EL (cell line): Measurements from ENCODE around the gene BICC1.
A peak's percentile ranks its signal among the peaks of the same experiment; 100 is the strongest.

ENCODE experiments used
- DNase-seq: peaks from one replicate; pipeline ENCODE4 v3.0.0-alpha.2; 2016

The BICC1 gene

DNA sequence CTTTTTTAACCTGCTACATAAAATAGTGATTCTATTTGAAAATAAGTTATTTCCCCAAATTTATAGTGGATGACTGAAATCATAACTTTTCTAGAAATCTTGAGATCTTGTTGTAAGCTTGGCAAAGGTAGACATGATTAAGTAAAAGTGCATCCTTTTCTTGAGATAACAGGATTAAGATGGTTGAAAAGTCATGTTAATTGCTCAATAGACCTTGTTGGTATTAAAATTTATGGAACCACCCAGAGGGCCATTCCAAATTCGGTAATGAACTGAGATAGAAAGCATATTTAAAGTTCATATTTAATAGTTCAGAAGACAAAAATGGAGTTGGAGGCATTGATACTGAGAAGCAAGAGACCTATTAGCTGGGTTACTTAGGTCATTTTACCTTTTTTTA is 139.1 kb downstream of the BICC1 start:
- no peak for DNase-seq

DNA sequence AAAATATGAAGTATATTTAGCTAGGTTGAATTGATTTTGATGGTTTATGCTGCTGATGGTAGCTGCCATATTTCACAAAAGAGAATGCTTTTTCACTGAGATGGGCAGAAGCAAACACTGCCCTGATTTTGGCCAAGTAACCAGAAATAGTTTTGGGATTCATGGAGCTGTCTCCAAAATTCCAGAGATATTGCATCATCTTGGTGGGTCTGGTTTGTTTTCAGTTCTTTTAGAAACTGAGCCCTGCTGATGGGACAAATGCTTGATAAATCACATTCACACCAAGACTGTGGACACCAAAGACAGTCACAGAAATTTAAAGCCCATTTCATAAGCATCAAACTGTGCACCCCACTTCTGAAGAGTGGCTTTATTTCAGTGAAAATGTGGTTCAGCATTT is 140.5 kb downstream of the BICC1 start:
- peak; percentile 80 for DNase-seq

DNA sequence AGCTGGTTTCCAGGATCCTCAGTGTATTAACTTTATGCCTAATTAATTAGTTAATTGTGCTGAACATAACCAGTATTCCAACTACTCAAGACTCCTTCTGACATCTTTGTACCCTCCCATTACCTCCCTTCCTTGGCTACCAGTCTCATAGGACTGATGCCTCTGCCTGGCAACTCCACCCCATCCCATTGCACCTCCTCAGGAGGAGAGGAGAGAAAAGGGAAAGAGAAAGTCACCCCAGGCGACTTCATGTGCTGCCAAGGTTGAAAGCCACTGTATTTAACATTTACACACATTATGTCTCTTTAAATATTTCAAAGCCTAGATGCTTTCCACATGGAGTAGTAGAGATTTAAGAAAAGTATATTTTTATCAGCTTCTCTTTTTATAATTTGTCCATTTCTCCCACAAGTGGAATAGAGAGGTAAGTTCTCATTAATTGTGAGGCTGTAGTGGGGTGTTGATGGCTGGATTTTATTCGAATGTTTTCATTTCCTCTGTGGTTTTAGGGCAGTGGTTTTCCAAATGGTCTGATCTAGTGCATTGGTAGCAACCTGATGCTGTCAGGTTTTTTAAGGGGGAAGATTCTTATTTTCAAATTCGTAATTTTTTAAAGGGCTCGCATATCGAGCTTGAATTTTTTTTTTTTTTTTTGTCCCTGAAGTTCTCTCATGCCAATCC is 148.0 kb downstream of the BICC1 start:
- peak; percentile 53 for DNase-seq

DNA sequence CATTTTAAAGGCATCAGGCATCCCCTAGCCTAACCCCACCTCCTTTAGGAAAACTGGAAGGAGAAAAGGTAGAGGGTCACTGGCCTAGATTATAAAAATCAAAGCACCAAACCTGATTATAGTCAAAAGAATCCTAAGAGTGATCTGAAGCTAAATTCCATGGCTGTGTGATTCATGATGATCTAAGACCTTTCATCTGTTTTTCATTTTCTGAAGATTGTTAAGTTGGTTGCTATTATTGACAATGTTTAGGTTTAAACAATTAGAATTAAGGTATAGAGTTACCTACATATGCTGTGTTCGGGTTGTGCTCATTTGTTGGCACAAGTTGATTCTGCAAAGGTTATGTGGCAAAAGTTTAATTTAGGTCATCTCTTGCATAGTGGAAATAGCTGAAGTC is 148.7 kb downstream of the BICC1 start:
- DNase-seq, result peak; percentile 76

DNA sequence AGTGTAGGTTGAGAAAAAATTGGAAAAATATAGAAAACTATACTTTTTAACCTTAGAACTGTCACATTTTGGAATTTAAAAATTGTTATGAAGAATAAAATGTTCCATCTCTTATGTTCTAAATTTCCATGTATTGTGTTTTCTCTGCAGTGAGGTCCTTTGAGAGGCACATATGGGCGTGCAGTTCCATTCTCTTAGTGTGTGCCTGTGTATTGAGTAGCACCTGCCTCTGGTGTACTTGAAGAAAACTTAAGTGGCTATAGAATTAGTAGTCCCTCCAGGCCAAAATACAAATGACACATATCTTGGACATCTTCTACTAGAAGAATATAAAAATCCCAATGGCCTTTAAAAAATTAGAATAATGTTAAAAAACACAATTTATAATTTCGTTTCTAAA is 149.2 kb downstream of the BICC1 start:
- no peak for DNase-seq

DNA sequence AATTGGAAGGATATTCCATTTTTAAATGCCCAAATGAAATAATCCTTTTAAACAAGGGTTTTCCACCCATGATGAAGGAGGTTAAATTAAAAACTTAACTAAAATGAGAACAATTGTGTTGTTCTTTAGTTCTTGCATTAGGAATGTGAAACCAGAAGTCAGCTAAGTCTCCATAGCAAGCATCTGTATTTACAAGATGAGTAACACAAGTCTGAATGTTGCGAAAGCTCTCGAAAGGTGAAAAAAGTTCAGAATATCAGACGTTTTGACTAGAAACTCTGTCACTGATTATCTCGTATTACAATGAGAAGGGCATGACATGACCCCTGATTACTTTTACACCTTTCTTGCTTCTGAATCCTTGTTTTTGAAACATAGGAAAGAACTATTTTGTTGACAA is 149.6 kb downstream of the BICC1 start:
- peak; percentile 85 for DNase-seq

DNA sequence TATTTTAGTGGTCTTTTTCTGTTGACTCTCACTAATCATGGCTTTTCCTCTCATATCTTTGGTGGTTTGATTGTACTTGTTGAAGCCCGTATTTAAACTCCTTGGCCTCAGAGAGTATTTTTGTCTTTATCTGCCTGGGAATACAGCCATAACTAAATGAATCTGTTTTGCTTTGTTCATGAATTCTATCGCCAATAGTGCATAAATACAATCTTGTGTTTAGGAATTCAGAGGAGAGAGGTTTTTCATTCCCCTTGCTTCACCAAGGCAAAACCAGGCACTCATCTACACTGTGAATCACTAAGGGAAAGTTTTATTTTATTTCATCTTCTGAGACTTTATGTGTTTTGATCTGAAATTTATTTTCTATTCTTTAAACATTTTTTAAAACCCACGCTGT is 152.7 kb downstream of the BICC1 start:
- no peak for DNase-seq

DNA sequence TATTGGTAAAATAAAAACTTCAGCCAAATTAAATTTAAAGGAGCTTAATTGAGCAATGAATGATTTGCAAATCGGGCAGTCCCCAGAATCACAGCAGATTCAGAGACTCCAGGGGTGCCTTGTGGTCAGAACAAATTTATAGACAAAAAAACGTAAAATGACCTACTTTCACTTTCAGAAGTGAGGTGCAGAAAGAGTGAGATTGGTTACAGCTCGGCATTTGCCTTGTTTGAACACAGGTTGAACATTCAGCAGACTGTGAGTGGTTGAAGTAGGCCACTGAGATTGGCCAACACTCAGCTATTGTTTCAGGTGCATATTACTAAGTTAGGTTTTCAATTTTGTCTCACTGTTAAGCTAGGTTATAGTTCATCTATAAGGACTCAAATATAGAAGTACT is 153.4 kb downstream of the BICC1 start:
- no peak for DNase-seq

DNA sequence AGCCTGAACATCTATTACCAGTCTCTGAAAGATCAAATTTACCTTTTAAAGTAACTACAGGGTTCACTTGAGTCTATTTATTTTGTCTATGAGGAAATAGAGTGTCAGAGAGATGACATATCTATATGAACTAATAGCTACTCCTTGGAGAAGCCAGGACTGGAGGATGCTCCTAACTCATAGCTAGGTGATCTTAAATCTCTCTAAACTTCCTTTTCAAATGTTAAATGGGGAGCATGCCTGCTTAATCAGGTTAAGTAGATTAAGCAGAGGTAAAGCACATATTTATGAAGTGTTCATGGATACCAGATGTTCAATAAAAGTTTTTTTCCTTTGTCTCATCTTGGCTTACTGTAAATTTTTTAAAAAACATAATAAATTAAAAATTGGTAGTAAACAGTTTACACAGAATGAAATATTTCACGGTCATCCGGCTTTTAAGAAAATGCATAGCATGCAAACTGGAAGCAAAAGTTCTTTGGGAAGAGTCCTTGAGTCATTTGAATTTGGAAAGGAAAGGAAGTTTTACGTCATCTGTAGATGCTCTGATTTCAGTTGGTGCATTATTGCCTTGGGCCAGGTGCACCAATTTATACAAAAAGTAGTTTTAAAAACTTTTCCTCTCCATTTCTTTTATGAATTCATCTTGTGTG is 155.1 kb downstream of the BICC1 start:
- no peak for DNase-seq

DNA sequence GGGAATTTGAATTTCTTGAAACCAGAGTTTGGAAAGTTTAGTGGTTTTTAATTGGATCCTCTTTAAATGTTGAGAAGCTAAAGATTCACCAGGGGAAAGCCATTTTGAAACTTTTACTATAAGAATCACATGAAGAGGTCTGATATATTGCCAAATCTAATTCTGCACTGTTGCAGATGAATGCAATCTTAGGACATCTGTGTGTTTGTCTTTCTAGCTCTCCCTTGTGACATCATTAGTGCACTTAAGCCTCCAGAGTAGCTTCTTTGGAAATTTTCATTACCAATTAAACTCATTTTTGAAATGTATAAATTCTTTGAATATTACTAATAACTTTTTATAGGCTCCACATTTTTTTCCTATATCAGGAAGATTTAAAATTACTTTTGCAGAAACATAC is 160.2 kb downstream of the BICC1 start:
- DNase-seq, result peak; percentile 56

DNA sequence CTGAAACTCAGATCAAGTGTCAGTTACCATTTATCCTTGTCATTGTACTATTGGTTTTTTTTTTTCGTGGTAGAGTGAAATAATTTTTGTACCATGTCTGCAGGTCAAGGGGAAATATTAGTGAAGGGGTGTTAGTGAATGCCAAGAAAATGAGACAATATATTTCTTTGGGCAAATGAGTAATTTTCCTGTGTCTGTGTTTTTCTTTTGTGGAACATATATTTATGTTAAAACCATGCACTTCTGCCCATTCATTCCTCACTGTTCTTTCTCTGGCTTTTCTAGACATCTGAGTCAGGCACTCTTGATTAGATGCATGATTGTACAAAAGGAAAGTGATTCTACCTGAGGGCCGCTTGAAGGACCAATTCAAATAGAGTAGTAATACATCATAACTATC is 161.6 kb downstream of the BICC1 start:
- peak; percentile 32 for DNase-seq

DNA sequence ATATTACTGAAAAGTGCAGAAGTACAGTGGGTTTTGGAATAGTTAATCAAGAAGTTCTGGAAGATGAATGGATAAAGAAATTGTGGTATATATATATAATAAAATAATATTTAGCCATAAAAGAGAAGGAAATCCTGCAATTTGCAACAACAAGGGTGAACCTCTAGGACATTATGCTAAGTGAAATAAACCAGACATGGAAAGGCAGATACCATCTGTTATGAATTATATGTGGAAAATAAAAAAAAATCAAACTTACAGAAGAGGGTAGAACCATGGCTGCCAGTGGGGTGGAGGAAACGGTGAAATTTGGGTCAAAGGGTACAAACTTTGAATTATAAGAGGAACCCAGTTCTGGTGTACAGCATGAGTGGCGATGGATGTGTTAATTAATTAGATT is 162.6 kb downstream of the BICC1 start:
- DNase-seq, result no peak

DNA sequence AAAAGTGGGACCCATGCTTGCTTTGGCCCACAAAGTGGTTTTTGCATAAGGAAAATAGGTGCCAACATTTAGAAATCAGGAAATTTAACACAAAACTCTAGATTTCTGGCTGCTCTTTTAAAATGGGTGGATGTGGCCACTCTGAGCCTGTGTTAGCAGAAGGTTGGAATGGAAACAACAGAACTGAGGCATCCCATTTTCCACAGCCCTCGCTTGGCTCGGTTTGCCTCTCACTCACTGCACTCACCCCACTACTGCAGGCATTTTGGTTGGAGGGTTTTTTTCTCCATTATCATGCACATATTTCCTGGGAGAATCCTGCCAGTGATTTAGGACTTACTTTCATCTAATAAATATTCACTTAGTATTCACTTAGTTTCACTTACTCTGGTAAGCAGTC is 178.9 kb downstream of the BICC1 start:
- no peak for DNase-seq

DNA sequence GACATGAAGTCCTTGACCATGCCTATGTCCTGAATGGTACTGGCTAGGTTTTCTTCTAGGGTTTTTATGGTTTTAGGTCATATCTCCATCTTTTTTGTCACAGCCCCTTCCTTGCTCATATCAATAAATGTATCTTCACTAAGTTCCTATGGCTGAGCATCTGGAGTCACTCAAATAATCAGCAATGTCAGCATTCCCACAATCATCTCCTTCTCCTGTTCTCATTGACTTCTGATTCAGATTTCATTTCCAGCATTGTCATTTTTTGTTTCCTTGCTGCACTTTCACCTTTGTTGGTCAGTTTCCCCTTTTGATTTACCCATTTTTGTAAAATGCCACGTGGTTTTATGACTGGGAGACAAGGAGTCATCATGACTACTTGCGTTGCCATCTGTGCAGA is 181.2 kb downstream of the BICC1 start:
- no peak for DNase-seq

DNA sequence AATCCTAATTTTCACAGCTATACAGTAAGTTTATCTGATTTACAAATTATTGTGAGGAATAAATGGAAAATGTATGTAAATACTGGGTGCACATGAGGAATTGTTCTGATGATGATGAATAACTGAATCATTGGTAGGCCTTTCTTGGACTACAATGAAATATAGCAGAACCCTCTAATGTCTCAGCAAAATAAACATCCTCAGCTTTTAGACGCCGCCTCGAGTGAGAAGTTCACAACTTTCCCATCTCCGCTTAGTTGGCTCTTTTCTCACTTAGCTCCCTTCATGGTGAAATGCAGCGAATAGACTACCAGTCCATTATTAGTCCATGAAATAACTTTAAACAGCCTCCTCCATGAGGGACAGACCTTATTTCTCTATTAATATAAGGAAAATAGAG is 182.3 kb downstream of the BICC1 start:
- no peak for DNase-seq

DNA sequence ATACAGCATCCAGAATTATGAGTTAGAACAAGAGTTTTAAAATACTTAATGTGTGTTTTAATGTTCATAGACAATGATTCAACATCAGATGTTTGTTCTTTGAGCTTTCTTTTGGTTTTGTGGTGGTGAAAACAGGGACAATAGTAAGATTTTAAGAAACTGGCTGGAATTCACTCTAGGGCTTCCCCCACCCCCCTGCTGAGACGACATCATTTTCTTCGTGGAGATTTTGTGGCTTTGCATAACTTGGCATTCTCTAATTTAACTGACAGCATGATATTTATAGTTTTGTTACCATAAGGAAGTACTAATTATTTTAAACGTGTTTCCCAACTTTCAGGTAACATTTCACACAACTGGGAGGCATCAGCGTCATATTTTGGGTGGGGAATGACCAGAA is 184.1 kb downstream of the BICC1 start:
- peak; percentile 44 for DNase-seq

DNA sequence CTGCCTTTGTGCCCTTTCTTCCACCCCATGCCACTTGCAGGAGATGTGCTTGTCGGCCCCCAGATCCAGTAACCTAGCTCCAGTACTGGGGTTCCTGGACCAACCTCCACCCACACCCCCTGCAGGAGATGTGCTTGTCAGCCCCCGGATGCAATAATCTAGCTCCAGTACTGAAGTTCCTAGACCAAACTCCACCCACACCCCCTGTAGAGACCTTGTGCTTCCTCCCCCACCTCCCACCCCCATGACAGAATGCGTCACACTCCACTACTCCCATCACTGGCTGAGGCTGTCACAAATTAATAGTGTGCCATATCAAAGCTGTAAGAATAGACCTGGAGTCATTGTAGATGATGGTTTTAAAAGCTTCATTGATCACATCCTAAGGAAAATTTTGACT is 185.0 kb downstream of the BICC1 start:
- DNase-seq, result no peak

DNA sequence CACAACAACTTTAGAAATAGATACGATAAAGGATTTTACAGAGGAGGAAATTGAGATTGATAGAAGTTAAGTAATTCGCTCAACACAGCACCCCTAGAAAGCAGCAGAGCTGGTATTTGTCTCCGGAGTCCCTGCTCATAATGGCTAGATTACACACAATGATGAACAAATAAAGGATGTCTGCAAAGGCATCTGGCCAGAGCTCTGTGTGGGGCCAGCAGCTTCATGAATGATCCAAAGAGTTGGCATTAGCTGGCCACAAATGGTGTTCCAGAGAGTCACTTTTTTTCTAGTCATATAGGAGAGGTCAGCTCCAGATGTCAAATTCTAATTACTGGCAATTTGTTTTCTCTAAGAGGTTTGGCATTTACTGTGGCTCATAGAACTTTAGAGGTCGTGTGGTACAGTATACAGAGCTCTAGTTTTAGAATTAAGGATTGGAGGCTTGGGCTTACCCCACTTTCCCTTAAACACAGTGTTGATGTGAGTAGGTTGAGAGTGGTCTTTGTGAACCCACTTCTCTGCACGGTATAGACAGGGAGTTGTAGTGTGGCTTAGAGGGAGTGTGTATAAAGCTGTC is 186.2 kb downstream of the BICC1 start:
- peak; percentile 57 for DNase-seq

DNA sequence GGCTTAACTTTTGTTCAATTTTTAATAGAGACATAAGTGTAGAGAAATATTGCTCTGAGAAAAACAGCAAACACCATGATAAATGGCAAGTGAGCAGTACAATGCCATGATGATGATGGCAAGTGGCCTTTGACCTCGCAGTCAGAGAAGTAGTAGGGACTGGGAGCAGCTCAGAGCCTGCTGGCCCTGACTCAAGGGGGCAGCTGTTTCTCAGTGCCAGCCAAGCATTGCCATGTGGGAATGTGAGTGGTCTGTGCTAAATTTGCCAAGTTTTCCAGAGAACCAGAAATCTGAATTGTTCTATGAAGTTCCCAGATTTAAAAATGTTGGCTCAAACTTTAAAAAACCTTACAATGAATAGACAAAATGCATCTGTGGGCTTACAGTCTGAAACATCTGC is 187.9 kb downstream of the BICC1 start:
- DNase-seq, result peak; percentile 52

DNA sequence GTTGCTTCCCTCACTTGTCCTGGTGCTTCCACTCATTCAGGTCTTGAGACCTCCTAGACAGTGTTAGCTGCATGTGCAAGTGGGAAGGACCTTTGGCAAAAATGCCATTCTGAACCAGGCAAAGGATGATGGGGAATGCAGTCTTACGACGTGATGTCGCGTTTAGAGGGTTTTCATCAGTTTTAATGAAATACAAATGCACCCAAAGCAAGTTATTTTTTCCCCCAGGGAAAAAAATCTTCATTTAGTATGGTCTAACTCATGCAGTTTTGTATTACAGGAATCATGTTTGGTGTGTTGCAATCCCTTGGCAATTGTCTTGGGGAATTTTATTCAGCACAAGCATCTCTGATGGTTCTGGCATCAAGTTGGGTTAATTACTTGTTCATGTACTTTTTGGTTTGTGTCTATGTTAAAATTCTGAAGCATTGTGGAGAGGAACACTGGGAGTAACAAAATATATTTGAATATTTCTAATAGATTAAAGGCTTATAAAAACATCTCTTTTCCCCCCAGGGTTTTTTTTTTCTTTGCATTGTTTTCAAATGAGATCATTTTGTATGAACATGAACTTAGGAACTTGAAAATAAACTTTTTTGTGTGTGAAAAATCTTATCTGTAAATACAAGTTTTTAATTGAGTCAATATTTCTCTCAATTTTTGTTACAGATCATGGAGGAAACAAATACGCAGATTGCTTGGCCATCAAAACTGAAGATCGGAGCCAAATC is 188.9 kb downstream of the BICC1 start:
- peak; percentile 85 for DNase-seq

DNA sequence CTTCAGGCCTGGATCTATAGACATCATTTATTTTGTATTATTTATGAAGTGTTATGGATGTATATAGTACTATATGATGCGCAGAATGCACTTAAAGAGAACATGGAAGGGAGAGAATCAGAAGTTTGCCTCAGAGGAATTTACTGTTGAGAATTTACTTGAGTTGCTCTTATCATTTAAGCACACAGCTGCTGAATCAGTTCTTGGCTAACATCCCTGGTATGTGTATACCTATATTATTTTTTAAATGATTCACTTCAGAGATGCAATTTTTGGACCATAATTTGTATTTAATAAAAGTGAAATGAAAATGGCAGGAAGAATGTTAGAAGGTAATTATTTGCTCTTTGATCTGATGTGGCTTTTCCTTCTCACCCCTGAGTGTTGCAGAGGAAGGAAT is 191.6 kb downstream of the BICC1 start:
- peak; percentile 60 for DNase-seq

DNA sequence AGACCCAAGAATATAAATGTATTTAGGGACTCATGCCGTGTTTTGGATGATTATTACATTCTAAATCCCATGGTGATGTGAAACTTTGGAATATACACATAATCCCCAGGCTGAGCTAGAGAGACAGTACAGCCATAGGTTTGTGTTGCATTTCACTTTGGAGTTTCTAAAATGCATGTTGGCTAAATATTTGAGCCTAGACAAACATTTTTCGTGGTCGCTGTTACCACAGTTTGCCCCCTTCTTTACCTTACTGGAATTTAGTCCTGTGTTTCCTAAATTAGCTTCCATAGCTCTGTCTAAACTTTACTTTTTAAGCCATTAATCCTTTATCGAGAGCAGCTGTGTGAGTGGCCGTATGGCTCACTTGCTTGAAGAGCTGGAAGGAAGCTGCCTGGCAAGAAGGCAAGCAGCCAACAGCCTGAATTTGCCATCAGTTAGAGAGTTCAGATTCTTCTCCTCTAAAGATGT is 192.0 kb downstream of the BICC1 start:
- DNase-seq, result peak; percentile 52

DNA sequence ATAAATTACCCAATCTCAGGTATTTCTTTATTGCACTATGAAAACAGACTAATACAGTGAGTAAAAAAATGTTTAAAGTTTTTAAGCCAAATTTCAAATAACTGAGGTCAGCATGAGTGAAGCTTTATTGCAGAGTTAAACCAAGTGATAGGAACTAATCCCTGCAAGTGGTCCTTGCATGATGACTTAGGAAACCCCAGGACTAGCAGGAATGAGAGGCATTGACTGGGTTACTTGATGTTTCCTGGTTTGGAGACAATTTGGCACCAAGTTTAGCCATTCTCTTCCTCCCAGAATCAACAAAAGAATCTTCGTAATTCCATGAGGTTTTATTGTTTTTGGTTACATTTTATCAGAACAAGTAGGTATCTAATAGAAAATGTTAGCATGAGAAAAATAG is 194.2 kb downstream of the BICC1 start:
- DNase-seq, result no peak

DNA sequence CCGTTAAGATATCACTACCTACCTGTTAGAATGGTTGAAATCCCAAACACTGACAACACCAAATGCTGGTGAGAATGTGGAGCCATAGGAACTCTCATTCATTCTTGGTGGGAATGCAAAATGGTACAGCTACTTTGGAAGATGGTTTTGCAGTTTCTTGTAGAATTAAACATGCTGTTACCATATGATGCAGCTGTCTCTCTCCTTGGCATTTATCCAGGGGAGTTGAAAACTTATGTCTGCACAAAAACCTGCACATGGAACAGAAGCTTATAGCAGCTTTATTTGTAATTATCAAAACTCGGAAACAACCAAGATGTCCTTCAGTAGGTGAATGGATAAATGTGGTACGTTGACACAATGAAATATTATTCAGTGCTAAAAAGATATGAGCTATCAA is 199.5 kb downstream of the BICC1 start:
- DNase-seq, result no peak
